Renal cortical epithelial cell (primary cell): Measurements from ENCODE around the gene EIF4E1B. TPM values are rescaled to one million over a fixed set of nuclear protein-coding genes. Genes with fewer than 3 reads are reported as not detected.

Experiments
- DNase-seq: peaks from one replicate; pipeline ENCODE4 v3.0.0-alpha.2; 2011; ENCODE audit warnings: low read depth
- total RNA-seq: library from RNA; depleted of rRNA; stranded (reverse); fragments of >200 nt; gene quantifications from 2 replicates; pipeline ENCODE4 v1.2.3, GENCODE V29; 2014

EIF4E1B gene
- total RNA-seq, 1 donor from 2014 or later = not detected

DNA sequence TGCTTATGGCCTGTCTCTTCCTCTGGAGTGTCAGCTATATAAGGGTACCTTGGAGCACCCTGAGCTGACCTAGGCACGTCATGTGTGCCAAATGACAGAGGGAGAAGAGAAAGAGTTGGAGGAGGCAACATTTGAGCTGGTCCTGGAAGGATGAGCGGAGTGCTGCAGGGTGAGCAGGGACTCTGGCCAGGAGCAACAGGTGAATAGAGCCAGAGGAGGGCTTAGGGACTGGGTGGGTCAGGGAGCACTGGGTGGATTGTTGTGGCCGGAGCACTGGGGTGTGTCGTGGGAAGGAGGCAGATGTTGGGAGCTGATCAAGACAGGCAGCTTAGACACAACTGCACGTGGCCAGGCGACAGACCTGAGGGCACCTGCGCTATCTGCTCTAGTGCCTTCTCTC lies 60.4 kb downstream of the EIF4E1B start:
- DNase-seq = no peak

DNA sequence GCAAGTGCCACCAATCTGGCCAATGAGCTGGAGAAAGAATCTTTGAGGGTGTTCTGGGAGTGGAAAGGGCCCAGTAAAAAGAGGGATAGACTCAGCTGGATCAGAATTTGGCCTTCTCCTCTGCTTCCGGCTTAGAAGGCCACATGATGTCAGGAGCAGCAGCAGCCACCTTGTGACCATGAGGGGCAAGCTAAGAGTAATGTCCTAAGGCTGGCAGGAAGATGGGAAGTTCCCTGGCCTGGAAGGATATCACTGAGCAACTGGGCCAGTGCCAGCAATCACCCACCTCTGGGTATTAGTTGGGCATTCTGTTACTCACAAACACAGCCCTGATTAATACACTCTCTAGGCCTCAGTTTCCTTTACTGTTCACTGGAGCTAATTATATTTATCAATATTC lies 61.0 kb downstream of the EIF4E1B start:
- no peak for DNase-seq

DNA sequence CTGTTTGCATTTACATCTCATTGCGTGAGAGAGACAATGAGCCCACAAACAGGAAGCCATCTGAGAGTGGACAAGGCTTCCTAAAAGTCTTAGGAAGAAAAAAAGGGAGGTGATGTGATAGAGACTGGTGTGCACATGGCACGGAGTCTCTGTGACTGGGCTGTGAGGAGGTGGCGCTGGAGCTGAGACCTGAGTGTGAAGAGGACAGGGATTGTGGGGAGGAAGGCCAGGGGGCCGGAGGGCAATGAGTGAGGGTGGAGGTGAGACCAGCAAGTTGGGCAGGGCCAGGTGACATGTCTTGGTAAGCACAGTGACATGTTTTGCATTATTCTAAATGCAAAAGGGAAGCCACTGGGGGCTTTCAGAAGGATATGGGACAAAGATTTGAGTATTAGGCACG lies 61.9 kb downstream of the EIF4E1B start:
- DNase-seq = no peak

DNA sequence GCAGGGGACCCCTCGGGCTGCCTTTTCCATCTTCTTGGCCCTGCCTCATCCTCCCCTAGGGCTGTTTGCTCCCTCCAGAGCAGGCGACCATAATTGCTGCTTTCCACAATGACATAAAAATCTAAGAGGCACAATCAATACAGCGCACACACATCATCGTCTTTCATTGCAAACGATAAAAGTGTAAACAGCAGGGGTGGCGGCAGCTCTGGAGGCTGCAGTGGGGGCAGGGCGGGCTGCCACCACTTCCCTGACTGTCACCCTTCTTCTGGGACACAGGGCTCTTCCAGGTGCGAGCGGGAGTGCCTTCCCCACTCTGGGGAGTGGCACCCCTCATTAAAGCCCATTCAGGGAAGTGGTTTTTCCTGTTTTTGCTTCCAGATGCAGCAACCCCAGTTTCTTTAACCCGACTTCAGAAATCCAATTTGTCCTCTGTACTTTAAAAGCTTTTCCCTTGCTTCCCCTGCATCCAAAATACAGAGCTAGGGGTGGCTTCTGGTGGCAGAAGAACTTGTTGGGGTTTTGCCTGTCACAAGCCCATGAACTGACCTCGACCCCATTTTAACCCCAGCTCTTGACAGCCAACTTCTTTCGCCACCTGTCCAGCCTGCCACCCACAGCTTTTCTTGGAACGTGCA lies 62.5 kb downstream of the EIF4E1B start:
- DNase-seq = no peak

DNA sequence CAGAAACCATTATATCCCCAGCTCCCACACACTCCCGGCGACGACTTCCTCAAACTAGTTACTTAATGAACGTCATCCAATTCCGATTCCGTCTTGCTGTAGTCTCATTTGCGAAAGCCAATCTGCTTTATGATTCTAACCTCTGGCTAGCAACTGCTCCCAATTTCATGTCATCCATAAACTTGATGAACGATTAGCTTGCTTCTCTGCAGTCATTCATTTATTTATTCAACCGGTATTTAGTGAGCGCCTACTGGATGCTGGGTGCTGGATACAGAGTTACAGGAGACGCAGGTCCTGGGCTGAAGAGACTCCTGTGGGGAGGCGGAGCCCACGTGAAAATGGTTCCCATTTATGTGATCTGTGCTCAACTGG lies 63.0 kb downstream of the EIF4E1B start:
- peak; percentile 46 for DNase-seq

DNA sequence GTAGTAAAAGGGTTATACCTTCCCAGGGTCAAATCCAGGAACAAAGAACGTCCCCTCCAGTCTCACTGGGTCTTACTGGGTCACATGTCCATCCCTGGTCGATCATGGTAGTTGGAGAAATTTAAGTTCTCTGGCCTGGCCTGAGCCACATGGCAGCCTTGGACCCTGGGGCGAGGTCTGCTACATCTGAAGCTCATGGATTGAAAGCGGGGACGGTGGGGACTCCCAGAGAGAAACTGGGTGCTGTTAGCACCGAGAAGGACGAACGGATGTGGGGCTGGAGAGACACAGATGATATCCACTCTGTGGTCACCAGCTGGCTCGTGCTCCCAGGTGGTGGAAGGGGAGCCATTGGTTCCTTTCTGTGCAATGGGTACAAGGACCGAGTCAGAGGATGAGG lies 63.7 kb downstream of the EIF4E1B start:
- DNase-seq = no peak

DNA sequence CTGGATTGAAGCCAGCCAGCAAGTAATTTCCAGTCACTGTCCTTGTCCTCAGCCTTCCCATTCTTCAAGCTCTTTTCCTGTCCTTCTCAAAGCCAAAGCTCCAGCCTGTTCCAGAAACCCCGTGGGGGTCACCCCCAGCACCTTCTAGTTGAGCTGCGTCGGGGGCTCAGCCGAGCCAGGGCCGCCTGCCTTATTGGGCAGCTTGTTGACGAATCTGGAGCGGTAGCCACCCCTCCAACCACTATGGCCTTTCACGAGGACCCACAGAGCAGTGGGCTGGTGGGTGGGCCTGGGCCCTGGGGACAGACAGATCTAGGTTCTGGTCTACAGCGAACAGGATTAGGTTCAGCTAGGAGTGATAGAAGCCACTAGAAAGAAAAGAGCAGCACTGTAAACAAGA lies 64.2 kb downstream of the EIF4E1B start:
- no peak for DNase-seq

DNA sequence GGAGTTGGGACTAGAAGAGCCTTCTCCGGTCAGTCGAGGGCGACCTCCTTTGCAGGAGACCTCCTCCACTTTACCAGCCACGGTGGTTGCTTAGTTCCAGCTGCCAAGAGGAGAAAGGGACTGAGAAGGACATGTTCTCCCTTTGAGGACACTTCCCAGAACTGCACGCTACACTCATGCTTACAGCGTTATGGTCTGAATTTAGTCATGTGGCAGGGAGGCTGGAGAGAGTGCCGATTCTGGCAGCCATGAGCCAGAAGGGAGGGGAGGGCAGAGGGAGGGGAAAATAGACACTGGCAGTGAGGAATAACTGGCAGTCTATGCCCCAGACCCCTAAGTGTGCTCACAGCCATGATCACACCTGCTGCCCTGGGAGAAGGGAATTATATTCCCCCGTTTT lies 64.6 kb downstream of the EIF4E1B start:
- no peak for DNase-seq

Other genes with a start within 250 kb of the EIF4E1B start
- gene NOP16, start 242.1 kb upstream of the EIF4E1B start, total RNA-seq = 10.5 and 11.6 TPM in 2 replicates
- gene HIGD2A, start 241.9 kb upstream of the EIF4E1B start, total RNA-seq = 27.3 and 47.8 TPM in 2 replicates
- gene CLTB, start 214.1 kb upstream of the EIF4E1B start, total RNA-seq = 77.4 and 146 TPM in 2 replicates
- 39.8 and 47.8 TPM in 2 replicates for gene FAF2, start 182.3 kb upstream of the EIF4E1B start, total RNA-seq
- 2.3 and 13.6 TPM in 2 replicates for gene RNF44, start 93.3 kb upstream of the EIF4E1B start, total RNA-seq
- not detected in 2 replicates for gene CDHR2, start 81.3 kb upstream of the EIF4E1B start, total RNA-seq
- 13.2 and 15.3 TPM in 2 replicates for gene GPRIN1, start 20.5 kb upstream of the EIF4E1B start, total RNA-seq
- gene SNCB, start 141 bp upstream of the EIF4E1B start, total RNA-seq = not detected in 2 replicates
- 38.5 and 43.8 TPM in 2 replicates for gene TSPAN17, start 16.8 kb downstream of the EIF4E1B start, total RNA-seq
- gene UNC5A, start 179.9 kb downstream of the EIF4E1B start, total RNA-seq = 0.69 and 2.2 TPM in 2 replicates